ENCODE data around the gene MTF1.
"Not testable (repeated sequence)": the region's sequence is repeated elsewhere in the genome, so short reads cannot be mapped to it uniquely, and the experiment has no call there.

The MTF1 gene

GRCh38 chr1:37782491-37782890, 76.9 kb downstream of the MTF1 start:
- DNase-seq: no peak

- no peak for DNase-seq
Observed at GRCh38 chr1:37778654-37779053, 80.7 kb downstream of the MTF1 start.

GRCh38 chr1:37776946-37777516, 82.4 kb downstream of the MTF1 start:
- DNase-seq: no peak

GRCh38 chr1:37771440-37771839, 88.0 kb downstream of the MTF1 start:
- DNase-seq: not testable (repeated sequence)

- DNase-seq: no peak
Observed at GRCh38 chr1:37767488-37767887, 91.9 kb downstream of the MTF1 start.

- peak; percentile 95 for DNase-seq
Observed at GRCh38 chr1:37765916-37766664, 93.3 kb downstream of the MTF1 start.

- DNase-seq: peak; percentile 99
Observed at GRCh38 chr1:37764888-37765441, 94.4 kb downstream of the MTF1 start, which contains the start of gene EPHA10. Gene EPHA10, minus strand, starts transcription at chr1:37765120. Its CDS starts 54 bp downstream, at chr1:37765066.

GRCh38 chr1:37764414-37764825, 95.0 kb downstream of the MTF1 start:
- DNase-seq: peak; percentile 55

GRCh38 chr1:37763791-37764413, 95.5 kb downstream of the MTF1 start:
- DNase-seq: no peak

GRCh38 chr1:37762516-37762915, 96.9 kb downstream of the MTF1 start:
- DNase-seq: no peak

- no peak for DNase-seq
Observed at GRCh38 chr1:37761416-37762095, 97.8 kb downstream of the MTF1 start.
